ENCODE measurements around the gene KDM4C. TPM values are rescaled to one million over a fixed set of nuclear protein-coding genes. Genes with fewer than 3 reads are reported as not detected.
A peak's percentile ranks its signal among the peaks of the same experiment; 100 is the strongest.

Gene KDM4C
- total RNA-seq, 2 experiments from 2014 or later = 60.1 to 61.3 TPM

DNA sequence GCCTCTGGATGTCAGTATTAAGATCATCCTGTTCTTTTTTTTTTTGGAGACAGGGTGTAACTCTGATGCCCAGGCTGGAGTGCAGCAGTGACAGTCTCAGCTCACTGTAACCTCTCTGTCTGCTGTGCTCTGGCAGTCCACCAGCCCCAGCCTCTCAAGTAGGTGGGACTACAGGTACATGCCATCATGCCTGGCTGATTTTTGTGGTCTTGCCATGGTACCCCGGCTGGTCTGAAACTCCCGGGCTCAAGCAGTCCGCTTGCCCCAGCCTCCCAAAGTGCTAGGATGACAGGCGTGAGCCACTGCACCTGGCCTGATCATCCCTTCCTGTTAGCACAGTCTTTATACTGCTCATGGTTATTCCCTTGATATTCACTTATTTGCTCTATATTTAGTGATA lies 3.5 kb downstream of the KDM4C start:
- ATAC-seq (ENCODE audit: poor library complexity) = no peak
- Histone ChIP-seq H3K27ac (ENCODE audit: low read depth in 1 of 2, low read length in 2 of 2) (no peak overlapping the region), H3K36me3 (ENCODE audit: insufficient read depth, low read length) (no peaks in the 10 kb centered on the region), H3K4me1 (ENCODE audit: insufficient read depth, low read length) (peaks cover 31% of the 10 kb centered on the region), H3K9me3 (ENCODE audit: control insufficient read depth in 1 of 2, insufficient read depth in 1 of 2, low read length in 2 of 2) (no peaks in the 10 kb centered on the region), H3K4me3 (ENCODE audit: low read length) (no peak overlapping the region), H3K27me3 (ENCODE audit: control insufficient read depth in 1 of 2, insufficient read depth in 2 of 2, low read length in 2 of 2) (no peaks in the 10 kb centered on the region)
- DNase-seq = peak in 1 of 14 experiments; percentile 10
- Mint-ChIP-seq H3K27ac (peak overlapping the region; percentile 46), H3K27me3 (no peaks in the 10 kb centered on the region), H3K4me1 (ENCODE audit: low read depth) (peaks cover 57% of the 10 kb centered on the region), H3K36me3 (ENCODE audit: low read depth) (peaks cover 23% of the 10 kb centered on the region), H3K9me3 (no peaks in the 10 kb centered on the region), H3K4me3 (peak overlapping the region; percentile 42)
- intact Hi-C loops (cut with DNase I, micrococcal nuclease) = loop anchor here in 1 of 2 experiments (10.0 kb wide), 1 partner anchor 53 kb away; no protein-coding TSS in a partner anchor
- ChIA-PET CTCF (no interaction called here), POLR2A (interaction anchor here (0.6 to 1.0 kb wide), 2 partner anchors 58 to 59 kb away, joined by 3 read pairs; no protein-coding TSS in a partner anchor)
- no peak for TF ChIP-seq CTCF (IDR thresholded peaks at IDR 0.05)

DNA sequence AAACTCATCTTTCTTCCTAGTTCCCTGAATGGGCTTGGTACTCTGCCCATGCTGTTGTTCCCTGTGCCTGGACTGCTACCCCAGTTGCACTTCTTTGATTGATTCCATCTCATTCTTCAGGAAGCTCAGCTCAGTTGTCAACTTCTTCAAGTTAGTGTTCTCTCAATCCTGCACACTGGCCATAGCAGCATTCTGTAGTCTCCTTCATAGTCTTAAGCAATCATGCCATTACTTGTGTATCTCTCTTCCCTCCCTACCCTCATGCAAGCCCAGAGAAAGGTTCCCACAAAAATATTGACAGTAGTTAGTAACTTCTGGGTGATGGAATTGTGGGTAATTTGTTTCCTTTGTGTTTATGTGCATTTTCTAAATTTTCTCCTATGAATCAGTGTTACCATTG lies 5.5 kb downstream of the KDM4C start:
- Mint-ChIP-seq H3K4me3 (peak overlapping the region; percentile 39), H3K36me3 (ENCODE audit: low read depth) (peaks cover 9% of the 10 kb centered on the region), H3K27ac (peak overlapping the region; percentile 16), H3K9me3 (no peaks in the 10 kb centered on the region), H3K4me1 (ENCODE audit: low read depth) (peaks cover 54% of the 10 kb centered on the region), H3K27me3 (no peaks in the 10 kb centered on the region)
- POLR2A ChIA-PET = interaction anchor here (0.6 kb wide), 1 partner anchor 12 kb away, joined by 3 read pairs; no protein-coding TSS in a partner anchor
- peak overlapping the region in 1 of 2 donors; percentile 7 for H3K27ac ChIP-seq (ENCODE audit: low read depth in 1 of 2, low read length in 2 of 2)
- no peak for TF ChIP-seq CTCF (IDR thresholded peaks at IDR 0.05)
- DNase-seq = no peak
- CTCF ChIA-PET = no interaction called here
- H3K9me3 ChIP-seq (ENCODE audit: control insufficient read depth in 1 of 2, insufficient read depth in 1 of 2, low read length in 2 of 2) = no peaks in the 10 kb centered on the region
- ATAC-seq (ENCODE audit: poor library complexity) = no peak
- intact Hi-C loops (cut with DNase I, micrococcal nuclease) = loop anchor here in 1 of 2 experiments (10.0 kb wide), 1 partner anchor 52 kb away; no protein-coding TSS in a partner anchor
- no peaks in the 10 kb centered on the region for H3K27me3 ChIP-seq (ENCODE audit: control insufficient read depth in 1 of 2, insufficient read depth in 2 of 2, low read length in 2 of 2)
- H3K4me1 ChIP-seq (ENCODE audit: insufficient read depth, low read length) = peaks cover 24% of the 10 kb centered on the region
- H3K4me3 ChIP-seq (ENCODE audit: low read length) = no peak overlapping the region
- no peaks in the 10 kb centered on the region for H3K36me3 ChIP-seq (ENCODE audit: insufficient read depth, low read length)

DNA sequence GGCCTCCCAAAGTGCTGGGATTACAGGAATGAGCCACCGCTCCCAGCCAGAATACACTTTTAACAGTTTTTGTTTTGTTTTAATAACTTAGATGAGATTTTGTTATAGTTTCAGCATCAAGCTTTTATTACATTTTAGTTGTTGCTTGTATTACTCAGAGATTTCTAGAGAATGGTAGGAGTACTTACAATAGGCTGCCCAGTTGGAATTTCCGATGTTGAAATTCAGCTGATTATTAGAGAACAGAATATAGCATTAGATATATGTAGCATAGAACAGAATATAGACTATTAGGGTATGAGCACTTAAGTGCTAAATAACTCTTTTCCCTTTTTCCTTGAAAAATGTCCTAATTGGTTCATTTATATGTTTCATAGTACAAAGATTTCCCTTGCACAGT lies 6.2 kb downstream of the KDM4C start:
- ChIA-PET POLR2A (interaction anchor here (0.6 kb wide), 1 partner anchor 12 kb away, joined by 3 read pairs; no protein-coding TSS in a partner anchor), CTCF (interaction anchor here (1.2 kb wide), 1 partner anchor 37 kb away, joined by 3 read pairs; no protein-coding TSS in a partner anchor)
- H3K36me3 ChIP-seq (ENCODE audit: insufficient read depth, low read length) = no peaks in the 10 kb centered on the region
- no peak for ATAC-seq (ENCODE audit: poor library complexity)
- H3K27ac Mint-ChIP-seq = peak overlapping the region; percentile 16
- no peak overlapping the region for H3K4me3 ChIP-seq (ENCODE audit: low read length)
- no peak for DNase-seq
- no peaks in the 10 kb centered on the region for H3K27me3 ChIP-seq (ENCODE audit: control insufficient read depth in 1 of 2, insufficient read depth in 2 of 2, low read length in 2 of 2)
- no peak overlapping the region for H3K27ac ChIP-seq (ENCODE audit: low read depth in 1 of 2, low read length in 2 of 2)
- intact Hi-C loops (cut with DNase I, micrococcal nuclease) = loop anchor here in 1 of 2 experiments (10.0 kb wide), 1 partner anchor 51 kb away; no protein-coding TSS in a partner anchor
- H3K36me3 Mint-ChIP-seq (ENCODE audit: low read depth) = peaks cover 3% of the 10 kb centered on the region
- no peak overlapping the region for H3K4me3 Mint-ChIP-seq
- peaks cover 51% of the 10 kb centered on the region for H3K4me1 Mint-ChIP-seq (ENCODE audit: low read depth)
- no peak for TF ChIP-seq CTCF (IDR thresholded peaks at IDR 0.05)
- no peaks in the 10 kb centered on the region for H3K9me3 Mint-ChIP-seq
- no peaks in the 10 kb centered on the region for H3K27me3 Mint-ChIP-seq
- peaks cover 18% of the 10 kb centered on the region for H3K4me1 ChIP-seq (ENCODE audit: insufficient read depth, low read length)
- H3K9me3 ChIP-seq (ENCODE audit: control insufficient read depth in 1 of 2, insufficient read depth in 1 of 2, low read length in 2 of 2) = no peaks in the 10 kb centered on the region
